GM18526 (cell line): ENCODE results near the gene ZC3H7B.

Experiments used
- POLR2A ChIP-seq: IDR thresholded peaks from 3 replicates; pipeline ENCODE4 v1.6.1; 2011; ENCODE audit not compliant: insufficient read length; ENCODE audit errors: extremely low read depth

The ZC3H7B gene

GRCh38 chr22:41280065-41280464, 21.3 kb upstream of the ZC3H7B start:
- TF ChIP-seq POLR2A, result no peak

GRCh38 chr22:41280854-41281253, 20.5 kb upstream of the ZC3H7B start:
- no peak for TF ChIP-seq POLR2A

- no peak for TF ChIP-seq POLR2A
Measured at GRCh38 chr22:41284465-41284864, 16.9 kb upstream of the ZC3H7B start.

GRCh38 chr22:41285441-41285819, 15.9 kb upstream of the ZC3H7B start:
- no peak for TF ChIP-seq POLR2A

- peak; percentile 75 for TF ChIP-seq POLR2A
Measured at GRCh38 chr22:41285820-41286638, 15.3 kb upstream of the ZC3H7B start, which contains the start of gene RANGAP1. Gene RANGAP1 (minus strand): TSS chr22:41286187. CDS start chr22:41281044, 5,143 bp downstream.

GRCh38 chr22:41286639-41287091, 14.7 kb upstream of the ZC3H7B start:
- TF ChIP-seq POLR2A, result no peak

- TF ChIP-seq POLR2A, result no peak
Measured at GRCh38 chr22:41288245-41288946, 12.9 kb upstream of the ZC3H7B start.

GRCh38 chr22:41289671-41290070, 11.7 kb upstream of the ZC3H7B start:
- no peak for TF ChIP-seq POLR2A

- no peak for TF ChIP-seq POLR2A
Measured at GRCh38 chr22:41290262-41291221, 10.8 kb upstream of the ZC3H7B start.

- TF ChIP-seq POLR2A, result no peak
Measured at GRCh38 chr22:41296826-41297667, 4.3 kb upstream of the ZC3H7B start.

GRCh38 chr22:41300661-41301060, 664 bp upstream of the ZC3H7B start:
- TF ChIP-seq POLR2A, result no peak

- TF ChIP-seq POLR2A, result no peak
Measured at GRCh38 chr22:41302021-41302767, 869 bp downstream of the ZC3H7B start.

- TF ChIP-seq POLR2A, result no peak
Measured at GRCh38 chr22:41302811-41303210, 1.5 kb downstream of the ZC3H7B start.

- no peak for TF ChIP-seq POLR2A
Measured at GRCh38 chr22:41305646-41306045, 4.3 kb downstream of the ZC3H7B start.
